ENCODE data around the gene UPK3A. TPM values are rescaled to one million over a fixed set of nuclear protein-coding genes. Genes with fewer than 3 reads are reported as not detected.
"Not testable (repeated sequence)": the region's sequence is repeated elsewhere in the genome, so short reads cannot be mapped to it uniquely, and the experiment has no call there.

UPK3A gene
- total RNA-seq, 4 donors from 2014 or later, result not detected

DNA sequence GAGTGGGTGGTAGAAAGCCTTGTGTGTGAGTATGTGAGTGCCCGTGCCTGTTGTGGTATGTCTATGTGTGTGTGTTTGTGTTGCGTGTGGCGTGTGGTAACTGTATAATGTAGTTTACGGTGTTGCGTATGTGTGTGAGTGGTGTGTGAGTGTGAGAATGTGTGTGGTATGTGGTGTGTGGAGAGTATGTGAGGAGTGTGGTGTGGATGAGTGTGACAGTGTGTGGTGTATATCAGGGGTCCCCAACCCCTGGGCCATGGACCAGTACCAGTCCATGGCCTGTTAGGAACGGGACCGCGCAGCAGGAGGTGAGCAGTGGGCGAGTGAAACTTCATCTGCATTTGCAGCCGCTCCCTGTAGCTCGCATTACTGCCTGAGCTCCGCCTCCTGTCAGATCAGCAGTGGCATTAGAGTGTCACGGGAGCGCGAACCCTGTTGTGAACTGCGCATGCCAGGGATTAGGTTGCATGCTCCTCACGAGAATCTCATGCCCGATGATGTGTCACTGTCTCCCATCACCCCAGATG lies 5.7 kb downstream of the UPK3A start:
- Histone ChIP-seq H3K27me3 (no peaks in the 10 kb centered on the region), H3K4me3 (no peak overlapping the region), H3K27ac (no peak overlapping the region), H3K36me3 (no peaks in the 10 kb centered on the region), H3K4me1 (peaks cover 19% of the 10 kb centered on the region), H3K9me3 (no peaks in the 10 kb centered on the region)
- TF ChIP-seq EP300 (IDR thresholded peaks at IDR 0.05) (no peak), POLR2AphosphoS5 (IDR thresholded peaks at IDR 0.05) (no peak), POLR2A (IDR thresholded peaks at IDR 0.05) (no peak)
- TF ChIP-seq, protein P1, sequence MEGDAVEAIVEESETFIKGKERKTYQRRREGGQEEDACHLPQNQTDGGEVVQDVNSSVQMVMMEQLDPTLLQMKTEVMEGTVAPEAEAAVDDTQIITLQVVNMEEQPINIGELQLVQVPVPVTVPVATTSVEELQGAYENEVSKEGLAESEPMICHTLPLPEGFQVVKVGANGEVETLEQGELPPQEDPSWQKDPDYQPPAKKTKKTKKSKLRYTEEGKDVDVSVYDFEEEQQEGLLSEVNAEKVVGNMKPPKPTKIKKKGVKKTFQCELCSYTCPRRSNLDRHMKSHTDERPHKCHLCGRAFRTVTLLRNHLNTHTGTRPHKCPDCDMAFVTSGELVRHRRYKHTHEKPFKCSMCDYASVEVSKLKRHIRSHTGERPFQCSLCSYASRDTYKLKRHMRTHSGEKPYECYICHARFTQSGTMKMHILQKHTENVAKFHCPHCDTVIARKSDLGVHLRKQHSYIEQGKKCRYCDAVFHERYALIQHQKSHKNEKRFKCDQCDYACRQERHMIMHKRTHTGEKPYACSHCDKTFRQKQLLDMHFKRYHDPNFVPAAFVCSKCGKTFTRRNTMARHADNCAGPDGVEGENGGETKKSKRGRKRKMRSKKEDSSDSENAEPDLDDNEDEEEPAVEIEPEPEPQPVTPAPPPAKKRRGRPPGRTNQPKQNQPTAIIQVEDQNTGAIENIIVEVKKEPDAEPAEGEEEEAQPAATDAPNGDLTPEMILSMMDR (IDR thresholded peaks at IDR 0.05), result no peak
- WGBS, result 42% methylated on average over 18 of the region's 18 CpGs
- DNase-seq (ENCODE audit: low spot score in 2 of 2), result peak in 1 of 2 donors; percentile 84

DNA sequence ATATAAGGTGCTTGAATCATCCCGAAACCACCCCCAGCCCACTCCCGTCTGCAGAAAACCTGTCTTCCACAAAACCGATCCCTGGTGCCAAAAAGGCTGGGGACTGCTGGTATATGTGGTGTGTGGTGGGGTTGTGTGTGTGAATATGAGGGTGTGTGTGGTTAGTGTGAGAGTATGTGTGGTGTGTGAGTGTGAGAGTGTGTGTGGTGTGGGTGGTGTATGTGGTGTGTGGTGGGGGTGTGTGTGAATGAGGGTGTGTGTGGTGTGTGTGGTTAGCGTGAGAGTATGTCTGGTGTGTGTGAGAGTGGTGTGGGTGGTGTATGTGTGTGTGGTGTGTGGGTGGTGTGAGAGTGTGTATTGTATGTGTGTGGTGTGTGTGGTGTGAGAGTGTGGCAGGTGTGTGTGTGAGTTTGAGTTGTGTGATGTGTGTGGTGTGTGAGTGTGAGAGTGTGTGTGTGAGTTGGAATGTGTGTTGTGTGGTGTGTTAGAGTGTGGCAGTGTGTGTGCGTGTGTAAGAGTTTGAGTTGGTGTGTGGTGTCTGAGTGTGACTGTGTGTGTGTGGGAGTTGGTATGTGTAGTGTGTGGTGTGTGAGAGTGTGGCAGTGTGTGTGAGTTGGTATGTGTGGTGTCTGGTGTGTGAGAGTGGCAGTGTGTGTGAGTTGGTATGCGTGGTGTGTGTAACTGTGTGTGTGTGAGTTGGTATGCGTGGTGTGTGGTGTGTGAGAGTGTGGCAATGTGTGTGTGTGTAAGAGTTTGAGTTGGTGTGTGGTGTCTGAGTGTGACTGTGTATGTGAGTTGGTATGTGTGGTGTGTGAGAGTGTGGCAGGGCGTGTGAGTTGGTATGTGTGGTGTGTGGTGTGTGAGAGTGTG lies 6.5 kb downstream of the UPK3A start:
- Histone ChIP-seq H3K27me3 (no peaks in the 10 kb centered on the region), H3K36me3 (no peaks in the 10 kb centered on the region), H3K27ac (no peak overlapping the region), H3K9me3 (no peaks in the 10 kb centered on the region), H3K4me1 (peaks cover 19% of the 10 kb centered on the region), H3K4me3 (no peak overlapping the region)
- TF ChIP-seq POLR2AphosphoS5 (IDR thresholded peaks at IDR 0.05) (no peak), EP300 (IDR thresholded peaks at IDR 0.05) (no peak), POLR2A (IDR thresholded peaks at IDR 0.05) (no peak)
- TF ChIP-seq, protein P1 (IDR thresholded peaks at IDR 0.05), result no peak
- 77% methylated on average over 8 of the region's 8 CpGs for WGBS
- DNase-seq (ENCODE audit: low spot score in 2 of 2), result no peak

GRCh38 chr22:45291931-45292290 lies 7.2 kb downstream of the UPK3A start:
- no peaks in the 10 kb centered on the region for H3K9me3 ChIP-seq
- 75% methylated on average over 6 of the region's 9 CpGs for WGBS

DNA sequence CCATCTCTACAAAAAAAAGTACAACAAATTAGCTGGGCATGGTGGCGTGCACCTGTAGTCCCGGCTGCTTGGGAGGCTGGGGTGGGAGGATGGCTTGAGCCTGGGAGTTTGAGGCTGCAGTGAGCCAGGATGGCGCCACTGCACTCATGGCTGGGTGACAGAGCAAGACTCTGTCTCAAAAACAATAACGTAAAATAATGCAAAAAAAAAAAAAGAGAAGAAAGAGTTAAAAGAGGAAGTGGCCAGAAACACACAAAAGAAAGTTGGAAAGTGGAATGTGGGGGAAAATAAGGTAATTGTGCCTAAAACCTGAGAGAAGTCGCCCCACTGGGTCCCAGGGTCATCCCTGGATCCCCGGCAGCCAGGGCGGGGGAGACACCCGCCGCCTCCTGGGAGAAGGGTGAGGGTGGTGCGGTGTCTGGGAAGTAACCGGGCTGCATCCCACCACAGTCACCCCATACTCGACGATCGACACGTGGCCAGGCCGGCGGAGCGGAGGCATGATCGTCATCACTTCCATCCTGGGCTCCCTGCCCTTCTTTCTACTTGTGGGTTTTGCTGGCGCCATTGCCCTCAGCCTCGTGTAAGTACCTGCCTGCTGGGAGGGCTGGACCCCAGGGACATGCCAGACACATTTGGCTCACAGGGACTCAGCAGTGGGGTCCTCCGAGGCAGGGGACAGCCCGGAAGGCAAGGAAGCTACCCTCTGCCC lies 8.1 kb downstream of the UPK3A start:
- DNase-seq (ENCODE audit: low spot score in 2 of 2), result no peak
- TF ChIP-seq, protein P1 (IDR thresholded peaks at IDR 0.05), result no peak
- no peak for TF ChIP-seq POLR2A (IDR thresholded peaks at IDR 0.05)
- no peak for TF ChIP-seq EP300 (IDR thresholded peaks at IDR 0.05)
- no peak for TF ChIP-seq POLR2AphosphoS5 (IDR thresholded peaks at IDR 0.05)
- H3K4me3 ChIP-seq, result no peak overlapping the region
- peaks cover 19% of the 10 kb centered on the region for H3K4me1 ChIP-seq
- H3K36me3 ChIP-seq, result no peaks in the 10 kb centered on the region
- WGBS, result 55% methylated on average over 23 of the region's 23 CpGs
- H3K9me3 ChIP-seq, result no peaks in the 10 kb centered on the region
- H3K27me3 ChIP-seq, result no peaks in the 10 kb centered on the region
- H3K27ac ChIP-seq, result no peak overlapping the region

More at GRCh38 chr22:45291931-45292290, 7.2 kb downstream of the UPK3A start:
- H3K27me3 ChIP-seq, result no peaks in the 10 kb centered on the region
- no peak overlapping the region for H3K4me3 ChIP-seq
- H3K4me1 ChIP-seq, result peaks cover 19% of the 10 kb centered on the region
- no peak for DNase-seq (ENCODE audit: low spot score in 2 of 2)
- TF ChIP-seq POLR2AphosphoS5 (IDR thresholded peaks at IDR 0.05) (no peak), EP300 (IDR thresholded peaks at IDR 0.05) (no peak), POLR2A (IDR thresholded peaks at IDR 0.05) (no peak)
- TF ChIP-seq, protein P1 (IDR thresholded peaks at IDR 0.05), result no peak
- no peak overlapping the region for H3K27ac ChIP-seq
- H3K36me3 ChIP-seq, result no peaks in the 10 kb centered on the region

- TF ChIP-seq EP300 (IDR thresholded peaks at IDR 0.05) (no peak), POLR2AphosphoS5 (IDR thresholded peaks at IDR 0.05) (no peak)
- TF ChIP-seq, protein P1 (IDR thresholded peaks at IDR 0.05), result no peak
- H3K36me3 ChIP-seq, result no peaks in the 10 kb centered on the region
- H3K4me3 ChIP-seq, result no peak overlapping the region
- 67% methylated on average over 6 of the region's 6 CpGs for WGBS
- no peak overlapping the region for H3K27ac ChIP-seq
- H3K4me1 ChIP-seq, result peaks cover 19% of the 10 kb centered on the region
- no peaks in the 10 kb centered on the region for H3K27me3 ChIP-seq
- no peak for DNase-seq (ENCODE audit: low spot score in 2 of 2)
- H3K9me3 ChIP-seq, result no peaks in the 10 kb centered on the region
These were observed 9.3 kb downstream of the UPK3A start for GRCh38 chr22:45294030-45294429.

GRCh38 chr22:45295004-45295403 lies 10.3 kb downstream of the UPK3A start:
- not testable (repeated sequence) for H3K36me3 ChIP-seq; H3K27me3 ChIP-seq; H3K27ac ChIP-seq; H3K9me3 ChIP-seq; H3K4me3 ChIP-seq; DNase-seq (ENCODE audit: low spot score in 2 of 2)
- peaks cover 17% of the 10 kb centered on the region for H3K4me1 ChIP-seq
- 97% methylated on average over 6 of the region's 6 CpGs for WGBS
